Spleen (tissue), 7 donors: Measurements from ENCODE around the gene CLMN.

ENCODE experiments used
- CTCF ChIP-seq, 11 experiments: fragments of 200-600 bp in 7 of 11; fragments of 450-650 bp in 4 of 11; sonication (generic) in 4 of 11; IDR thresholded peaks in 8 of 11; conservative IDR thresholded peaks in 3 of 11; 1 replicate in 7 of 11; 2 replicates in 4 of 11; pipeline versions ENCODE4 v1.4.0 to v1.8.0; 2016 to 2021; ENCODE audit warnings: antibody characterized with exemption in 11 of 11, inconsistent platforms in 4 of 11, mild to moderate bottlenecking in 1 of 11
- POLR2A ChIP-seq, 3 donors: fragments of 450-650 bp; IDR thresholded peaks; one replicate each; pipeline ENCODE4 v1.5.1; 2017; ENCODE audit warnings: antibody characterized with exemption in 3 of 3, mild to moderate bottlenecking in 1 of 3
- donor health status: DM: no; HTN: no; CAD: no; lungs with moderate emphysema.
- donor health status: DM: no; HTN: no; CAD: no.
- donor health status: DM: no; HTN: no; CAD: no.

- no peak for TF ChIP-seq CTCF (IDR thresholded peaks at IDR 0.05 in 8 of 11, conservative IDR thresholded peaks at IDR 0.05 in 3 of 11)
- no peak for TF ChIP-seq POLR2A (IDR thresholded peaks at IDR 0.05)
Measured at GRCh38 chr14:95316821-95317220, 2.9 kb downstream of the CLMN start.
